Inferior parietal cortex (tissue), 1 donor: ENCODE data around the gene CHD5.

Experiments used
- DNase-seq: peaks from one replicate; pipeline ENCODE4 v3.0.0-alpha.2; 2016; ENCODE audit errors: extremely low spot score

The CHD5 gene

DNA sequence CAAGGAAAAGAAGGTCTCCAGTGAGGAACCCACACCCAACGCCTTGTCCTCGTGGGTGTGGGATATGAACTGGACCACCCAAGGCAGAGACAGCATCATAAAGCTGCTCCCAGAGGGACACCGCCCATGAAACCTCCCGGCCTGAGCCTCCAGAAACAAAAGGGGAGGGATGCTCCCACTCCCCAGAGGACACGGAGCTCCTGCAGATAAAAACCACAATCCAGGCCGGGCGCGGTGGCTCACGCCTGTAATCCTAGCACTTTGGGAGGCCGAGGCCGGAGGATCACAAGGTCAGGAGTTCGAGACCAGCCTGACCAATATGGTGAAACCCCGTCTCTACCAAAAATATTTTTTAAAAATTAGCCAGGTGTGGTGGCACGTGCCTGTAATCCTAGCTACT, 66.4 kb downstream of the CHD5 start:
- no peak for DNase-seq

DNA sequence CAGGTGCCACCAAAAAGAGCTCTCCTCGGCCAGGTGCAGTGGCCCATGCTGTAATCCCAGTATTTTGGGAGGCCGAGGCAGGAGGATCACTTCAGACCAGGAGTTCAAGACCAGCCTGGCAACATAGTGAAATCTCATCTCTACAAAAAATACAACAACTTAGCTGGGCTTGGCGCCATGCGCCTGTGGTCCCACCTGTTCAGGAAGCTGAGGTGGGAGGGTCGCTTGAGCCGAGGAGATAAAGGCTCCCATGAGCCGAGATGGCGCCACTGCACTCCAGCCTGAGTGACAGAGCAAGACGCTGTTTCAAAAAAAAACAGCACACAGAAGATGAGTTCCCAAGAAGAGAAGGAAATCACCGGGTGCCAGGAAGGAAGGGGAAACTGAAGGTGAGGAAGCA, 67.0 kb downstream of the CHD5 start:
- DNase-seq = no peak

- DNase-seq = no peak
Observed at GRCh38 chr1:6112690-6113005, 67.5 kb downstream of the CHD5 start.

DNA sequence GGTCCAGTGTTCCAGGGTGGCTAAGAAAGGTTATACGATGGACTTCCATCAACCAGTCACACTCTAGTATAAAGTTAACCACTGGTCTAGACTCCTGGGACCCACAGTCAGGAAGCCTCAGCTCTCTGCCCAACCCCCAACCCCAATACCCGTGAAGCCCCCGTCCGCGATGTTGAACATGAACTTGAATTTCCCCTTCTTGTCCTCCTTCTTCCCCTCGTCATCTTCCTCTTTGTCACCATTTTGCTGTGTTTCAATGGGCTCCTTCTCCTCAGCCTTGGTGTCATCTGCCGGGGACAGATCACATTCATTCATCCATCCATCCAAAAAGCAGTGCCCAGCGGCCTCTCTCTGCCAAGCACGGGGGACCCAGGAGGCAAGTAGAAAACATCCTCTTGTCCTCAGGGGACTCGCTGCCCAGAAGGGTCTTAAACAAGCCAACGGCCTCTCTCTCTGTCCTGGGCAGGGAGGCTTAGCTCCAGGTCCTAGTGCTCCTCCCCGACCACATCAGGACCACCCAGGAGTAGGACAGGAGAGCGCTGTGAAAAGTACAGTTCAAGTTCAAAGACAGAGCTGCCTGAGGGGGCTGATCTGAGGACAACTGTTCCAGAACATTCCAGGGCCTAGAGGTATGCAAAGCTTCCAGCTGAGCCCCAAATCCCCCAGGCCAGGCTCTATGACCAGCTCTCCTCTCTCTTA, 68.0 kb downstream of the CHD5 start:
- DNase-seq = no peak

GRCh38 chr1:6111571-6111970, 68.5 kb downstream of the CHD5 start:
- DNase-seq = no peak

- DNase-seq = no peak
Observed at GRCh38 chr1:6110326-6110725, 69.8 kb downstream of the CHD5 start.

- DNase-seq = no peak
Observed at GRCh38 chr1:6109688-6110087, 70.4 kb downstream of the CHD5 start.

- no peak for DNase-seq
Observed at GRCh38 chr1:6108937-6109614, 71.0 kb downstream of the CHD5 start.

DNA sequence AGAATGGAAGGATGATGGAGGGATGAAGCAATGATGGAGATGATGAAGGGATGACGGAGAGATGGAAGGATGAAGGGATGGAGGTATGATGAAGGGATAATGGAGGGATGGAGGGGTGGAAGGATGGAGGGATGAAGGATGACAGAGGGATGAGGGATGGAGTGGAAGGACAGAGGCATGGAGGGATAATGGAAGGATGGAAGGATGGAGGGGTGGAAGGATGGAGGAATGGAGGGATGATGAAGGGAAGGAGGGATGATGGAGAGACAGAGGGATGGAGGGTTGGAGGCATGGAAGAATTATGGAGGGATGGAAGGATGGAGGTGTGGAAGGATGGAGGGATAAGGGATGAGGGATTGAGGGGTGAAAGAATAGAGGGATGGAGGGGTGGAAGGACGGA, 71.6 kb downstream of the CHD5 start:
- no peak for DNase-seq

DNA sequence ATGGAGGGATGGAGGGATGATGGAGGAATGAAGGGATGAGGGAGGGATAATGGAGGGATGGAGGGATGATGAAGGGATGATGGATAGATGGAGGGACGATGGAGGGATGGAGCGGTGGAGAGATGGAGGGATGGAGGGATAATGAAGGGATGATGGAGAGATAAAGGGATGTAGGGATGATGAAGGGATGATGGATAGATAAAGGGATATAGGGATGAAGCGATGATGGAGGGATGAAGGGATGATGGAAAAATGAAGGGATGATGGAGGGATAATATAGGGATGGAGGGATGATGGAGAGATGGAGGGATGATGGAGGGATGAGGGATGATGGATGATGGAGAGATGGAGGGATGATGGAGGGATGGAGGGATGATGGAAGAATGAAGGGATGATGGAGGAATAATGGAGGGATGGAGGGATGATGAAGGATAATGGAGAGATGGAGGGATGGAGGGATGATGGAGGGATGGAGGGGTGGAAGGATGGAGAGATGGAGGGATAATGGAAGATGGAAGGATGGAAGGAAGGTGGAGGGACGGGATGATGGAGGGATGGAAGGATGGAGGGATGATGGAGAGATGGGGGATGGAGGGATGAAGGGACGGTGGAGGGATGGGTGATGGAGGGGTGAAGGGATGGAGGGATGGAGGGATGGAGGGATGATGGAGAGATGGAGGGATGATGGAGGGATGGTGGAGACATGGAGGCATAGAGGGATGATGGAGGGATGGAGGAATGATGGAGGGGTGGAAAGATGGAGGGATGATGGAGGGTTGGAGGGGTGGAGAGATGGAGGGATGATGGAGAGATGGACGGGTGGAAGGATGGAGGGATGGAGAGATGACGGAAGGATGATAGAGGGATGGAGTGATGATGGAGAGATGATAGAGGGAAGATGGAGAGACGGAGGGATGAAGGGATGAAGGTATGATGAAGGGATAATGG, 72.4 kb downstream of the CHD5 start:
- DNase-seq = no peak

DNA sequence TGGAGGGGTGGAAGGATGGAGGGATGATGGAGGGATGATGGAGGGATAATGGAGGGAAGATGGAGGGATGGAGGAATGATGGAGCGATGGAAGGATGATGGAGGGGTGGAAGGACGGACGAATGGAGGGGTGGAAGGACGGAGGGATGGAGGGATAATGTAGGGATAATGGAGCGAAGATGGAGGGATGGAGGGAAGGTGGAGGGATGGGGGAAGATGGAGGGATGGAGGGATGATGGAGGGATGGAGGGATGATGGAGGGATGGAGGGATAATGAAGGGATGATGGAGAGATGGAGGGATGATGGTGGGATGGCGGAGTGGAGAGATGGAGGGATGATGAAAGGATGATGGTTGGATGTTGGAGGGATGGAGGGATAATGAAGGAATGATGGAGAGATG, 73.1 kb downstream of the CHD5 start:
- no peak for DNase-seq

DNA sequence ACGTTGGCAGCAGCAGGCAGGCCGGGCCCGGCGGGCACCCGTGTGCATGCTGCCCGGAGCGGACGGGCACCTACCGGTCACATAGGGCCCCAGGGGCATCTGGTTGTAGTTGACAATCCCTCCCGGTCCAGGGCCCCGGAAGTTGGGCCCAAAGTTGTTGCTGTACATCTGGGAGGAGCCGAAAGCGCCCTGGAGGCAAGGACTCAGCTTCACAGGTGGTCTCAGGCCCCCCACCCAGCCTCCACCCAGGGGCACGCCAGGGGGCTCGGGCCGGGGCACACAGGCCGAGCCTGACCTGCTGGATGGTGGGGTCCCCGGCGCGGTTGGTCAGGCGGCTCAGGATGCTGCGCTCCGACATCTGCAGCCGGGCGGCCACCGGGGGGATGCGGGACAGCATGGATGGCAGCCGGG, 73.8 kb downstream of the CHD5 start:
- no peak for DNase-seq

GRCh38 chr1:6105763-6106162, 74.4 kb downstream of the CHD5 start:
- DNase-seq = no peak

DNA sequence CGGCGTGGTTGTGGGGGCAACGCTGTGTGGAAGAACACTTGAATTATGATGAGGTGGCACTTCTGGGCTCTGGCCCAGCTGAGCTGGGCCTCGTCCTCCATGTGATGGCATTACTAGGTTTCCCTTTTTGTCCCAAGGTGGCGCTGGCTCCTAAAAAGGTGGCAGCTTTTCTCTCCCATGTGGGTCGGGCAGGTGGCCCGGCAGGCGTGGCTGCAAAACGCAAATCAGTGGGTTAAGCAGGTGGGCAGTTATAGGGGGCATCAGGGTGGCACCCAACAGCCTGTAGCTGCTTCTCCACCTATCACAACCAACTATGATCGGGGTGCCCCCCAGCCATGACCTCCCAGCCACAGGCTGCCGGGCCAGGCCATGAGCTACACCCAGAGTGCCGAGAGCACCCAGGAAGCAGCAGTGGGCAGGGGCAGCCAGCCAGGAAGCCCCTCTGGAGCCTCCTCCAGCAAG, 74.9 kb downstream of the CHD5 start:
- DNase-seq = no peak

GRCh38 chr1:6104631-6105030, 75.5 kb downstream of the CHD5 start:
- DNase-seq = no peak

DNA sequence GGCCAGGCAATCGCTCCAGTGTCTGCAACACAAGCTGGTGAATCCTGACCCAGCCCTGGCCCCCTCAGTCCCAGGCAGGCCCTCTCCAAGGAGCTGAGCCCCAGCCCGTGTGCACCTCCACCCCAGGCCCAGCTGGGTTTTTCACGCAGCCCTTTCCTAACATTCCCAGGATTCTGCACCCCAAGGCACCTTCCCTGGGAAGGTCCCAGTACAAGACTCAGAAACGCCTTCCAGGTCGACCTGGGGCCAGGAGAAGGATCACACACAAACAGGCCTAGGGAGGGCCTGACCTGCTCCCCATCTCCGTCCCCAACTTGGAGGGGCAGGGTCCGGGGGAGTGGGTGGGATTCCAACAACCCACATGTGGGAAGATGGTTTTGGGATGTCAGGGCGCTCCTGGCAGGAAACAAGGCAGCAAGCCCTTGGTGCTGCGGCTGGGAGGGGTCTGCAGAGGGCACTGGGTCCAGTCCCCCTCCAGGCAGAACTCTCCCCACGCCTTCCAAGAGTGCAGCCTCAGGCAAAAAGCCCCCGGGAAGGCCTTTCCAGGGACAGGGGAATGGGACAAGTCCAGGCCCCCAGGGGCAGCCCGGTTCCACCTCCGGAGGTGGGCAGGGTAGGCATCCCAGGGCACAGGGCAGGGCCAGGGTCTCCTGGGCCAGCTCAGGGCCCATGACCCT, 76.1 kb downstream of the CHD5 start:
- DNase-seq = no peak

- DNase-seq = no peak
Observed at GRCh38 chr1:6103111-6103853, 76.8 kb downstream of the CHD5 start.

- DNase-seq = no peak
Observed at GRCh38 chr1:6102532-6102845, 77.6 kb downstream of the CHD5 start.

GRCh38 chr1:6101826-6102531, 78.1 kb downstream of the CHD5 start:
- DNase-seq = no peak

DNA sequence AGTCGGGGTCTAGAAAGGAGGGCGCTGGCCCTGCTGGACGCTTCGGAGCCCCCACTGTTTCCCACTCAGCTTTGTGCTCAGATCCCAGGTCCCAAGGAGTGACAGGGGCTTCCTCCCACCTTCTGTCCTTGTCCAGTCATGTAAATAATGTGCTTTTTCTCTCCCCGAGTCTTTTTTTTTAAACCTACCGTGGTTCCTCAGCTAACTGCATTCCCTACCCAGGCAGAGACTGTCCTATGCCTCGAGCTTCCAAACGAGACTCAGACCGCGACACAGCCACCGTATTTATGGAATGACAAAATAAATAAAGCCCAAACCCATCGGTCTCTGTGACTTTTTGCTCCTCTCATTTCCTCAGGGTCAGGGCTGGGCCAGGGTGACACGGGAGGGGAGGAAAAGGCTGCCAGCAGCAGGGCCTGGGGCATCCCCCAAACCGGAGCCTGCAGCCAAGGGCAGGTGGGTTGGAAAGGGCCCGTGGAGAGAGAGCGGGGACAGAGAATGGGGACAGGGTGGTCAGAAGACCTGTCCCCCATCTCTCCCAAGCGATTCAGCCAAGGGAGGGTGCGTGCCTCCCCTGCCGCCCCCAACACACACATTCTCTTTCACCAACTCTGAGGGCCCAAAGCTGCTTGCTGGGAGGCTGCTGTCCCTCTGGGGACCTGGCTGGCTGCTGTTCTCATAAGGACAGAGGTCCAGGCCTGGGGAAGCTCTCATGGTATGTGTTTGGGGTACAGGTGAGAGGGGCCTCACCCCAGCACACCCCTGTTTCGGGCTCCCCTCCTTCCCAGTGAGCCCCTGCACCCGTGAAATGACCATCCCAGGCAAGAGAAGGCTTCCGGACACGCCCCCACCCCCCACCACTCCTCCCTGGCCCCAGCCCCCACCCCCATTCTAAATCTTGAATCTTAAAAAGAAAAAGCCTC, 79.0 kb downstream of the CHD5 start:
- no peak for DNase-seq
